Measurements from ENCODE around the gene SHANK3.

The SHANK3 gene

DNA sequence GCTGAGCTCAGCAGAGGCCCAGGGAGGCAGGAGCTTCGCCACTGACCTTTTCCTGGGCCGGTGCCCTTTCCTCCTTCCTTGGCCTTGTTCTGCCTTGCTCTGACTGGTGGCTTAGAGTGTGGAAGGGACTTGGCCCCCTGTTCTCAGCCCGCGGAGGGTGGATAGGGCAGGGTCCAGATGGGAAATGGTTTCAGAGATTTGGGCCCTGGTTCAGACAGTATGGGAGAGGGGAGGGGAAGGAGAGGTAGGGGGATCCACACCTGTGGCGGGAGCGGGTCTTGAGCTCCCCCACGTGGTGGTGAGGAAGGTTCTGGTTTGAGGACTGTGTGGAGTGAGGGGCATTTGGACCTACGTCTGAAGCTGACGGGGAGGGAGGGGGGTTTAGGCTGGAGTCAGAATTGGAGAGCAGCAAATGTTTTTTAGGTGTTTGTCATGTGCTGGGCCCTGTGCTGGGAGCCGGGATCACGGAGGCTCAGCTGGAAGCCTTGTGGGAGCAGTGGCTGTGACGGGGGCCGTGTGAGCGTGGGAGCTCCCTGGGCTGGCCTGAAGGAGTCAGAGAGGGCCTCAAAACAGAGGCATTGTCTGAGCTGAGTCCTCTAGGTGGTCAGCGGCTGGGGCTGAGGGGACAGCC is 27.2 kb downstream of the SHANK3 start:
- no peak for DNase-seq (ENCODE audit: low read depth in 3 of 3)

DNA sequence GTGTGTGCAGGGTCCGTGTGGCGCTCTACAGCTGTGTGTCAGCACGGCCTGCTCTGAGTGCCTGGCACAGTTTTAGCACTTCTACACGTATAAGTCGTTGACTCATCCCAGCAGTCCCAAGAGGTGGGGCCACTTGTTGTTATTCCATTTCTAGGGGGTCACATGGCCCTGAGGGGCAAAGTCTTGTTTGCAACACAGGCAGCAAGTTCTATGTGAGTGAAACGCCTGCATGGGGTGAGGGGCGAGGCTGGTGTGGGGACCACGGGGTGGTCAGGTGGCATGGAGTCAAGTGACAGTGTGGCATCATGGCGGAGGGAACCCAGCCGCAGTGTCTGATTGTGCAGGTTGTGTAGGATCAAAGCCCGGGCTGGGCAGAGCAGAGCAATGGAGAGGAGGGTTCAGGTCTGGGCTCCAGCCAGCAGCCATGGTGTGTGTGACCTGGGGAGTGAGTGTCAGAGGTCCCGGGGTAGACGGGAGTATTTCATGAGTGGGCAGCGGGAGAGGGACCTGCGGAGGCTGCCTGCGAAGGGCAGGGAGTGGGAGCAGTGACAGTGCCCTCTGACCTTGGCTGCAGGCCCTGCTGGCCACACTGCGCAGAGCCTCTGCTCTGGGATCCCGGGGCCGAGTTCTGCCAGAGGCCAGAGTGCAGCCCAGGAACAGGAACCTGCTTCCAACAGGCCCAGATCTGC is 27.9 kb downstream of the SHANK3 start:
- no peak for DNase-seq (ENCODE audit: low read depth in 3 of 3)

DNA sequence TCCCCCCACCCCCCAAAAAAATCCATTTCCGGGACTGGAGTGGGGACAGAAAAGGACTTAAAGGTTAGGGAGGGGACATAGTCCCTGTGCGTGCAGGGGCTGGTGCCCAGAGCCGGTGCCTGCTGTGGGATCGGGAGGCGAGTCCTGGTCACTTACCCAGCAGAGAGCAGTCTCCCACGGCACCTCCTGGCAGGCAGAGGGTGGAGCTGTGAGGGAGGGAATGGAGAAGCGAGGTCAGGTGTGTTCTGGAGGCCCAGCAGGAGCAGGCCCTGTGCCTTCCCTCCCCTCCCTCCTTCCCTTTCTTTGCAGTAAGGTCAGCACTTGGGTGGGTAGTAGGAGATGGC is 28.4 kb downstream of the SHANK3 start:
- no peak for DNase-seq (ENCODE audit: low read depth in 3 of 3)

DNA sequence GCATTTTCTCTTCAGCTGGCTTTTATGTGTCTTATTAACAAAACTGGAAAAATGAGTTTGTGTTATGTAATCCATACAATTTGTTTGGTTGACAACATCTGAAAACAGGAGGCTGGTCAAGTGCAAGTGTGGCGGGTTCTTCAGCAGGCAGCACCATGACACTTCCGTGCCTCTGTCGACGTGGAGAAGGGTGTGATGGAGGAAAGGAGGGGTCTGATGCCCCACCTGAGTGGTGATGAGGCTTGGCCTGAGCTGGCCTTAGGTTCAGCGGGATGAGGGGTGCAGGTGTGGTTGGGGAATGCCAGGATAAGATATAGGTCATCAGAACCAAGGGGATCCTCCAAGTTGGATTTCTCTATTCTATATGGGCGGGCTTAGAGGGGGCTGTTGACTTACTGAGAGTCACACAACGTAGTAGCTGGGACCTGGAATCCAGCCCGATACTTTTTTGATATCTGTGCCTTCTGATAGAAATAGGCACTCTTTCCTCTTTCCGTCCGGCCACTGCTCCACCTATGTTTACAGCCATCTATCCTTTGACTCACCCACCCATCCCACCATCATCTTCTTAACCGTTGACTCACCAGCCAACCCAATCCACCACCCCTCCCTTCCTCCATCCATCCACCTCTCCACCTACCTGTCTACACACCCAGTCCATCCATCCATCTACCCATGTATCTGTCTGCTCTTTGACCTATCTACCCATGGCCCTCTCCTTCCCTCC is 29.0 kb downstream of the SHANK3 start:
- DNase-seq (ENCODE audit: low read depth in 3 of 3) = no peak

DNA sequence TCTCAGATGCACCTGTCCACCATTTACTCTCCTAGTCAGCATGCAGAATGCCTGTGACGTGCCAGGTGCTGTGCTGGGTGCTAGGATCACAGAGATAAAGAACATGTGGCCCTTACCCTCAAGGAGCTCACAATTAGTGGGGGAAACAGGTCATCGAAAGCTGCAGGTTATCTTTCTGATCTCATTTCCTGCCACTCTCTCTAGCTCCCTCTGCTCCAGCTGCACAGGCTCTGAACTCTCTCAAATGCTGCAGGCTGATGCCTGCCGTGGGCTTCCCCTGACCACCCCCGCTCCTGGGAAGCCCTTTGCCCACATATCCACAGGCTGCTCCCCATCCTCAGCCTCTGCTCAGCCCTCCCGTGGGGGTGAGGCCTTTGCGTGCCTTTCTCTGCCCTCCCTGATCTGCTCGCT is 29.6 kb downstream of the SHANK3 start:
- DNase-seq (ENCODE audit: low read depth in 3 of 3) = no peak

DNA sequence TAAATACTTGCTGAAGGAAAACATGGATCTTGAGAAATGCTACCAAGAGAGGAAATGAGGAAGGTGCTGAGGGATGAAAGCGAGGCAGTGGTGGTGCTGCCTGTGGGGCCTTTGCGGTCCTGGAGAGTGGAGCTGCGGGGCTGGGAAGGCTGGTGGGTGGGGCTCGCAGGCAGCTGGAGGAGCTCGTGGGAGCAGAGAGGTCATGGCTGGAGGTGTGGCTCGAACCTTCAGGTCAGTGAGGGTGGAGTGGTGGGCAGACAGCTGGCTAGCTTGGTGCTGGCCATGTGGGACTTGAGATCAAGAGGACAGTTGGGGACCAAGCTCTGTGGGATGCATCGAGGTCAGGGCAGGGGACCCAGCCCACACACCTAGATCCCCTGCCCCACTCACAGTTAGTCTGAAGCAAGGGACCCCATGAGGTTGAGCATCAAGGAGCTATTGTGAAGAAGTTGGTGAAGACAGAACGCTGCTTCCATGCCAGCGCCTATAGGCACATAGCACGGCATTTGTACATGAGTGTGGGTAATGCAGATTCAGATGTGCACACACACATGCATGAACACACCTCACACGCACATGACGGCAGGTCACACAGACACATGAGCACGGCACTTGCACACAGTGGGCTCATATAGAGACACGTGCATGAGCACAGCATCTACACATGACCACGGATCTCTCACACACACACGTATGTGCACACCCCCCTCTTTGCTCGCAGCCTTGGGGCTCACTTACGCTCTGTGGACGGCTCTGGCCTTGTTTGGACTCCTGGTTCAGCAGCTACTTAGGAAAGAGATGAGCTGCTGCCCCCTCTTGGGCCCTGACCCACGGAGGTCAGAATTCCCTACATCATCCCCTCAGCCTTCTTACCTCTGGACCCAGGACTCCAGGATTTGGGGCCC is 30.4 kb downstream of the SHANK3 start:
- no peak for DNase-seq (ENCODE audit: low read depth in 3 of 3)

DNA sequence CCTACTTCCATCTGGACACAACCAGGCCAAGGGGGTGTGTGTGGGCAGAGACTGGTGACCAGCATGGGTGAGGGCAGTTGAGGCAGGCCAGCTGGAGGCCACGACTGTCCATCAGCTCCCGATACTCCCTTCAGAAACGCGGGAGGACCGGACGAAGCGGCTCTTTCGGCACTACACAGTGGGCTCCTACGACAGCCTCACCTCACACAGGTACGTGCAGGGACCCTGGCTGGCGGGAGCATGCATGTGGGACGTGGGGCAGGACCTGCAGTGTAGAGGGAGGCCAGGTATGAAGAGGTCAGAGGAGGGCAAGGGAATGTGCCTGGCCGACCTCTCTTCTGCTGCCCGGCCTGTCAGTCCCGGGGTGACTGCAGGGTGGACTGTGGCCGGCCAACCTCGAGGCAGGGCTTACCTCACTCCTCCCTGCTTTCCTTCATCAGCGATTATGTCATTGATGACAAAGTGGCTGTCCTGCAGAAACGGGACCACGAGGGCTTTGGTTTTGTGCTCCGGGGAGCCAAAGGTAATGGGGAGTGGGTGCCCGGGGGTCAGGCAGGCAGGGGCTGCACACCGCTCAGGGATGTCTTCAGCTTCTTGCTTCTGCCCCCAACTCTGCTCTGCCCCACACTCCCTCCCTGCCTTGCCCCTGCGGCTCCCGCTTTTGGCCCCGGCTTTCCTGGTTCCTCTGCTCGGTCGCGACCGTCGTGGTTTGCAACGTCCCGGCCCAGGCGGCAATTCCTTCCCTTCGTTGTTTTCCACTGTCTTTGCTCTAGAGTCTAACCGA is 31.3 kb downstream of the SHANK3 start:
- no peak for DNase-seq (ENCODE audit: low read depth in 3 of 3)

DNA sequence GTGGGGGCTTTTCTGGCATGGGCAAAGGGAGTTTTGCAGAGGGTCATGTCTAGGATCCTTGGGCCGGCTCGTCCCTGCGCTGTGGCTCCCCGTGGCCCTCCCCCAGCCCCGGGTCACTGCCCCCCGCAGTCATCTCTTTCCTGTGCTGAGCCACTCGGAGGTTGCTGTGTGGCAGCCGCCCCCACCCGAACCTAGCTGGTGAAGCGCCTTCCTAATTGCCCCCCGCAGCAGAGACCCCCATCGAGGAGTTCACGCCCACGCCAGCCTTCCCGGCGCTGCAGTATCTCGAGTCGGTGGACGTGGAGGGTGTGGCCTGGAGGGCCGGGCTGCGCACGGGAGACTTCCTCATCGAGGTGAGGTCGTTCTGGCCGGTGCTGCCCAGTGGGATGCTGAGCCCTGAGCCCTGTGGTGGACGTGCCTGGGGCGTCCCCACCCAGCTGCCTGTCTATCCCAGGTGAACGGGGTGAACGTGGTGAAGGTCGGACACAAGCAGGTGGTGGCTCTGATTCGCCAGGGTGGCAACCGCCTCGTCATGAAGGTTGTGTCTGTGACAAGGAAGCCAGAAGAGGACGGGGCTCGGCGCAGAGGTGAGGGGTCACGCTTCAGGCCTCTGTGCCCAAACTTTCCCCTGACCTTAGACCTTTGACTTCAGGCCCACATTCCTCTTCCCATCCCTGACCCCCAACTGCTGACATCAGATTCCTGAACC is 32.0 kb downstream of the SHANK3 start:
- DNase-seq (ENCODE audit: low read depth in 3 of 3) = no peak

DNA sequence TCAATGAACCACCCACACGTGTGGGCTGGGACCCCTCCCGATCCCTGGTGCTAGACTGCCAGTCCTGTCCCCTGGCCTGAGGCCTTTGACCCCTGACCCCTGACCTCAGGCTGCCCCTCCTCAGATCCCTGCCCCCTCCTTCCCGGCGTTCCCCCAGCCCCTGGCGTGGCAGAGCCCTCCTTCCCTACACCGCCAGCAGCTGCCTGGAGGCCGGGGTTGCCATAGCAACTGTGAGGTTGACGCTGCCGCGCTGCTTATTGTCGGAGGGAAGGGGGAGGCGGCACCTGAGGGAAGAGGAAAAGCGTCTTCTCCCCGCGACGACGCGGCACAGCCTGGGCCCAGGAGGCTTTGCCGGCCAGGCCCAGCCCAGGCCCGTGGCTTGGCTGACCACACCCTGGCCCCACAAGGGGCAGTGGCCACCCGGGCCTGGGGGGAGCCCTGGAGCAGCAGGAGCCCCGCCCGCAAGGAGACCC is 32.6 kb downstream of the SHANK3 start:
- DNase-seq (ENCODE audit: low read depth in 3 of 3) = no peak

DNA sequence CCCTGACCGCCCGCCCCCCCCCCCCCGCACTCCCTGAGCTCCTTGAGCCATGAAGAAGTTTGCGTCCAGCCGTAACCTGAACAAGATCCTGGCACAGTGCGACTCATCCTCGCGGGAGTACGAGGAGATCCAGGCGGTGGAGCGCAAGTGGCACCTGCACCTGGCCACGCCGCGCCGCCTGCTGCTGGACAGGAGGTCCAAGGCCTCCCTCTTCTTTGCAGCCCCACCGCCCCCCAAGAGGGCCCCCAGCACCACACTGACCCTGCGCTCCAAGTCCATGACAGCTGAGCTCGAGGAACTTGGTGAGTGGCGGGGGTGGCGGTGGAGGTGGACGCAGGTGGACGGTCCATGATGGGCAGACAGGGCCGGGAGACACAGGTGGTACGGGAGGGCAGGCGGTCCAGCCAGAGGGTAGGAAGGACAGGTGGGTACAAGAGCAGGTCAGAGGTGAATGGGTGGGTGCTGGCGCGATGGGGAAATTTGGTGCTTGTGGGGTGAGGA is 33.3 kb downstream of the SHANK3 start:
- DNase-seq (ENCODE audit: low read depth in 3 of 3) = no peak

DNA sequence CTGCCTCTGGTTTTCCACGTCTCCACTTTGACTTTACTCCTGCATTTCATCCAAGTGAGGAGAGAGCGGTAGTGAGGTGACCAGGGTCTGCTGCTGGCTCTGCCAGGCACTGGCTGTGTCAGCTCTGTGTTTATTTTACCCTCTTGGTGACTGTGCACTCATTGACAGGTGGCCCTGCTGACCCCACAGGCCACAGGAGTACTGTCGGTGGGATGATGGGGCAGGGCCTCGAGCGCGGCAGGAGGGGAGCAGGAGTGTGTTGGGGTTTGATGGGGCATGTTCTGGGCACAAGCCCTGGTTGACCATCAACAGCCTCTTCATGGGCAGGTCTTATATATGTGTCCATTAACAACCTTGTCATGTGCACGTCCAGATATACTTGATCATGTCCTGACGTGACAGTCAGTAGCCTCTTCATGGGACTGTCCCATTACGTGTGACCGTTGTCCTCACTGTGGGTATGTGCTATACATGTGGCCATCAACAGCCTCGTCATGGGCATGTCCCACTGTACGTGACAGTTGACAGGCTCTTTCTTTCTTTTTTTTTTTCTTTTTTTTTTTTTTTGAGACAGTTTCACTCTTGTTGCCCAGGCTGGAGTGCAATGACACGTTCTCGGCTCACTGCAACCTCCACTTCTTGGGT is 34.0 kb downstream of the SHANK3 start:
- DNase-seq (ENCODE audit: low read depth in 3 of 3) = no peak

DNA sequence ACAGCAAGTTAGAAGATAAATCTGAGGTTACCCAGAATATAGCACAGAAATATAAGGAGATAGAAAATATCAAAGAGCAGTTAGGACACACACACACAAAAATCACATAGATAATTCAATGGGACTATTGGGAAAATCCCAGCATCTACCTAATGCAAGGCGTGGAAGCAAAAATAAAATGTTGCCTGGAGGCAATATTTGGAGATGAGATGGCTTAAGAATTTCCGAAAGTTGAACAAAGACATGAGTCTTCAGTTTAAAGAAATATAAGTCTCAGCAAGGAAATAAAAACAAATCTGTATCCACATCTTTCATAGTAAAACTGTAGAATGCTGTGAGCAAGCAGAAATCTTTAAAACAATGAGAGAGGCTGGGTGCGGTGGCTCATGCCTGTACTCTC is 35.9 kb downstream of the SHANK3 start:
- DNase-seq (ENCODE audit: low read depth in 3 of 3) = no peak

DNA sequence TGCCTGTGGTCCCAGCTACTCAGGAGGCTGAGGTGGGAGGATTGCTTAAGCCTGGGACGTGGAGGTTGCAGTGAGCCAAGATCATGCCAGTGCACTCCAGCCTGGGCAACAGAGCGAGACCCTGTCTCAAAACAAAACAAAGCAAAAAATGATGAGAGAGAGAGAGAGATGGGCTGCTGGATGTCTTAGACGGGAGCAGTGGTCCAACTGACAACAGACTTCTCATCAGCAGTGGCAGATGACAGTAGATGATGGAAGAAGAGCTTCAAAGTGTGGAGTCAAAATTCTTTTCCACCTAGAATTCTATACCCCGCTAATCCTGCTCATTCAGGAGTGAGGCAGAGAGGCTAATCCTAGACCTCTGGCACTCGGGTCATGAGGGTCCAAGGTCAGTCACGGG is 36.4 kb downstream of the SHANK3 start:
- DNase-seq (ENCODE audit: low read depth in 3 of 3) = no peak

DNA sequence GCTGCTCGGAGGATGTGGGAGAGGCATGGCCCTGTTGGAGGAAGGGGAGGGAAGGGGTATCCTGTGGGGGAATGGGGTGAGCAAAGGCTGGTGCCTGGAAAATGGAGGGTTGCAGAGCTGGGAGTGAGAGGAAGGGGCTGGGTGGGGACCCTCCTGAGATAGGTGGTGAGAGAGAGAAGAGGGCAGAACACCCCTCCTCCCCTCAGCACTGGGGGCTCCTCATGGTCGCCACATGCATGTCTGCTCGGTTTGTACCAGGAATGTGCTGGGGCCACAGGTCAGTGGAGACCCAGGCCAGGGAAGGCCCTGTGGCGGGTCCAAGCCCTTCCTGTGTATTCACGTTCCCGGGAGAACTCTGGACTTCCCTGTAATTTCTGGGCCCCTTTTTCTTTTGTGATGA is 37.6 kb downstream of the SHANK3 start:
- DNase-seq (ENCODE audit: low read depth in 3 of 3) = no peak

DNA sequence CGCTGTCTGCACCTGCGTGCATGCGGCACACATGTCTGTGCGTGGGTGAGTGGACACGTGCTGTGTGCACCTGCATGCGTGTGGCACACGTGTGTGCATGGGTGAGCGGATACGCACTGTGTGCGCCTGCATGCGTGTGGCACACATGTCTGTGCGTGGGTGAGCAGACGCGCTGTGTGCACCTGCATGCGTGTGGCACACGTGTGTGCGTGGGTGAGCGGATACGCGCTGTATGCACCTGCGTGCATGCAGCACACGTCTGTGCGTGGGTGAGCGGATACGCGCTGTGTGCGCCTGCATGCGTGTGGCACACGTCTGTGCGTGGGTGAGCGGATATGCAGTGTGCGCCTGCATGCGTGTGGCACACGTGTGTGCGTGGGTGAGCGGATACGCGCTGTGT is 38.3 kb downstream of the SHANK3 start:
- DNase-seq (ENCODE audit: low read depth in 3 of 3) = no peak

DNA sequence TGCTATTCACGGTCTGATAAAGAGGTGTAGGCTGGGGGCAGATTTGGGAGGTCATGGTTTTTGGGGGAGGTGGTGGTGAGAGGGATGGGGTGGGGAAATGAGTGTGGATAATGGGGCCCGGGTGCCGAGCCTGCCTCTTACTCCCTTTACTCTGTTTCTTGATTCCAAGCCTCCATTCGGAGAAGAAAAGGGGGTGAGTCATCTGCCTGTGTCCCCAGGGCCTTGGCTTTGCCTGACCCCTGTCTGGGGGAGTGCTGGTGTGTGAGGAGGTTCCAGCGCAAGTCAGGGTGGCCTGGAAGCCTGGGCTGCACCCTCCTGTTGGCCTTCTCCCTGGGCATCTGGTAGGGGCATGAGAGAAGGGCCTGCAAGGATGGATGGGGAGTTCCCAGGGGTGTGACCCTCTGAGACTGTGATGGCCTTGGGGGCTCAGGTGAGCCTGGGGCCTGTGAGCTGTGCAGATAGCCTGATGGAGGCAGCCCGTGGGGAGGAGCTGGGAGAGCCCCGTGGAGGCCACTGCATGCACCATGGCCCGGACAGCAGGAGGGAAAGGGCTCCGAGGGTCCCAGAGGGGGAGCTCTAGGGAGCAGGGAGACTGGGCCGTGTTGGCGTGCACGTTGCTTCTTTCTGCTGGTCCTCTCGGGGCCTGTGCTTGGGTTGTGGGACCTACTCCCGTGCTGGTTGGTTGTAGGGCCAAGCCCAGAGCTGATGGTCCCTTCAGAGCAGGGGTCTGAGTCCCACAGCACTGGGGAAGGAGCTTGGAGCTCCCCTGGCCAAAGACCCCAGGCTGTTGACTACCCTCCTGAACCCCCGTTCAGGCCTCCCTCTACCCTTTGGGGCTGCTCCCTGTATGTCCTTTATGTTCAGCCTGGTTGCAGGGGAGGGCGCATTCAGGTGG is 39.1 kb downstream of the SHANK3 start:
- DNase-seq (ENCODE audit: low read depth in 3 of 3) = no peak

DNA sequence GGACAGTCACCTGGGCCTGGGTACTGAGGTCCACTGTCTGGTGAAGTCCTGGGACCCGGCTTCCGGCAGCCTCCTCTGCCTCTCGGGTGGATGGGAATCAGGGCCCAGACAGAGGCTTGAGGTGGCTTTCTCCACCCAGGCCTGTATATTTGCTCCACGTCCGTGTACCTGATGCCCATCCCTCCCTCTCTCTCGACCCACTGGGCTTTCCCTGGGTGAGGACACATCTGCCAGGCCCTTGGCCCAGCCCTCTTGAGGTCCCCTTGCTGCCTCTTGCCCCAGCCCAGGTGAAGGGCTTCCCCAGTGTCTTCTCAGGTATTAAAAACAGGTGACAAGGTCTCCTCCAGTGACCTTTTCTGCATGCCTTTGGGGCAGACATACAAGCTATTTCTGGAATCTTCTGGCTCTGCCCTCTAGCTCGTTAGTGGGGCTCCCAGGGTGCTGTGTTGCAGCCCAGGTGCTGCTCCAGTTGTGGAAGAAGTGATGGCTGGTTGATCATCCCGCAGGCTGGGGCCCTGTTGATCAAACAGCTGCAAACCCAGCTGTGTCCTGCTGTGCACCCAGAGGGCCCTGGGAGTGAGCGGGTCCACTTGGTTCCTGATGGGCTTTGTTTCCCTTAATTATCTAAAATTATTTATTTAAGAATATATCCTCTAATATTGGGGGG is 39.9 kb downstream of the SHANK3 start:
- no peak for DNase-seq (ENCODE audit: low read depth in 3 of 3)

DNA sequence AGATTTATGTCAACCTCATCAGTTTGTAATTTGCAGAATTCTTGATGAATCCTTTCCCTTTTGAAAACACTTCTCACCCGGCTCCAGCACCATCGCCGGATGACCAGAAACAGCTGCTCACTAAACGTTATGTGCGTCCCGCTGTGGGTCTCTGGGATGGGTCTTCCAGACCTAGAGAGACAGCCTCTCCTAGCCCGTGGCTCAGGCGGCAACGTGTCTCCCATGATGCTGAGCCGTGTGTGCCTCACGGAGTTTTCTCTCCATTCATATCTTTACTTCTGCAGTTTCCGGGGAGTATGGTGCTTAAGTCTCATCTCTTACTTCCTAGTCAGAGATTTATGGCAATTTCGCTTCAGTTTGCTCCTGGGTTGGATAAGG is 40.4 kb downstream of the SHANK3 start:
- no peak for DNase-seq (ENCODE audit: low read depth in 3 of 3)
